ENCODE data around the gene ZNF436.

DNA sequence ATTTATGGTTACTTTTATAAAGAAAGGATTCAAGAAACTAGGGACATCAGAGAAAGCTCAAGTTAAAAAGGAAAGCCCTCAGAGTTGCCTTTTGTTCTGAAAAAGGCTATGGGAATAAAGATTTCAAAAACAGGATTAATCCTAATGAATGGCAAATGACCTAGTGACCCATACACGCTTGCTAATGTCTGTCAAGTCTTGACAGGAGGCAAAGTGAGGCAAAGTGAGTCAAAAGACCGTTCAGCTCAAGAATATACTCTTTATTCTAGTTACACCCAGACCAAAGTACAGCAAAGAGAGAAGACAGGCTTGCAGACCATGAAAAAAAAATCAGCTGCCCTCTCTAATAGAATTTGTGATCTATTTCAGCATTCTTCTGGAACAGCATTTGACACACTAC, 3.5 kb downstream of the ZNF436 start:
- TF ChIP-seq CREB5 (CRISPR knock-in tag; IDR thresholded peaks at IDR 0.05; ENCODE audit: low read depth) = no peak
- no peak for TF ChIP-seq RARB (CRISPR knock-in tag; IDR thresholded peaks at IDR 0.05)
- no peak for TF ChIP-seq TCF4 (CRISPR knock-in tag; IDR thresholded peaks at IDR 0.05; ENCODE audit: borderline replicate concordance)
- TF ChIP-seq ZC3H10 (CRISPR knock-in tag; IDR thresholded peaks at IDR 0.05) = no peak
- TF ChIP-seq ZFP3 (CRISPR knock-in tag; IDR thresholded peaks at IDR 0.05) = no peak
- TF ChIP-seq, protein P1, sequence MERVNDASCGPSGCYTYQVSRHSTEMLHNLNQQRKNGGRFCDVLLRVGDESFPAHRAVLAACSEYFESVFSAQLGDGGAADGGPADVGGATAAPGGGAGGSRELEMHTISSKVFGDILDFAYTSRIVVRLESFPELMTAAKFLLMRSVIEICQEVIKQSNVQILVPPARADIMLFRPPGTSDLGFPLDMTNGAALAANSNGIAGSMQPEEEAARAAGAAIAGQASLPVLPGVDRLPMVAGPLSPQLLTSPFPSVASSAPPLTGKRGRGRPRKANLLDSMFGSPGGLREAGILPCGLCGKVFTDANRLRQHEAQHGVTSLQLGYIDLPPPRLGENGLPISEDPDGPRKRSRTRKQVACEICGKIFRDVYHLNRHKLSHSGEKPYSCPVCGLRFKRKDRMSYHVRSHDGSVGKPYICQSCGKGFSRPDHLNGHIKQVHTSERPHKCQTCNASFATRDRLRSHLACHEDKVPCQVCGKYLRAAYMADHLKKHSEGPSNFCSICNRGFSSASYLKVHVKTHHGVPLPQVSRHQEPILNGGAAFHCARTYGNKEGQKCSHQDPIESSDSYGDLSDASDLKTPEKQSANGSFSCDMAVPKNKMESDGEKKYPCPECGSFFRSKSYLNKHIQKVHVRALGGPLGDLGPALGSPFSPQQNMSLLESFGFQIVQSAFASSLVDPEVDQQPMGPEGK (CRISPR knock-in tag; IDR thresholded peaks at IDR 0.05; ENCODE audit: borderline replicate concordance) = no peak
- TF ChIP-seq SNAI2 (CRISPR knock-in tag; IDR thresholded peaks at IDR 0.05) = no peak
- TF ChIP-seq, protein P2, sequence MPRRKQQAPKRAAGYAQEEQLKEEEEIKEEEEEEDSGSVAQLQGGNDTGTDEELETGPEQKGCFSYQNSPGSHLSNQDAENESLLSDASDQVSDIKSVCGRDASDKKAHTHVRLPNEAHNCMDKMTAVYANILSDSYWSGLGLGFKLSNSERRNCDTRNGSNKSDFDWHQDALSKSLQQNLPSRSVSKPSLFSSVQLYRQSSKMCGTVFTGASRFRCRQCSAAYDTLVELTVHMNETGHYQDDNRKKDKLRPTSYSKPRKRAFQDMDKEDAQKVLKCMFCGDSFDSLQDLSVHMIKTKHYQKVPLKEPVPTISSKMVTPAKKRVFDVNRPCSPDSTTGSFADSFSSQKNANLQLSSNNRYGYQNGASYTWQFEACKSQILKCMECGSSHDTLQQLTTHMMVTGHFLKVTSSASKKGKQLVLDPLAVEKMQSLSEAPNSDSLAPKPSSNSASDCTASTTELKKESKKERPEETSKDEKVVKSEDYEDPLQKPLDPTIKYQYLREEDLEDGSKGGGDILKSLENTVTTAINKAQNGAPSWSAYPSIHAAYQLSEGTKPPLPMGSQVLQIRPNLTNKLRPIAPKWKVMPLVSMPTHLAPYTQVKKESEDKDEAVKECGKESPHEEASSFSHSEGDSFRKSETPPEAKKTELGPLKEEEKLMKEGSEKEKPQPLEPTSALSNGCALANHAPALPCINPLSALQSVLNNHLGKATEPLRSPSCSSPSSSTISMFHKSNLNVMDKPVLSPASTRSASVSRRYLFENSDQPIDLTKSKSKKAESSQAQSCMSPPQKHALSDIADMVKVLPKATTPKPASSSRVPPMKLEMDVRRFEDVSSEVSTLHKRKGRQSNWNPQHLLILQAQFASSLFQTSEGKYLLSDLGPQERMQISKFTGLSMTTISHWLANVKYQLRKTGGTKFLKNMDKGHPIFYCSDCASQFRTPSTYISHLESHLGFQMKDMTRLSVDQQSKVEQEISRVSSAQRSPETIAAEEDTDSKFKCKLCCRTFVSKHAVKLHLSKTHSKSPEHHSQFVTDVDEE (CRISPR knock-in tag; IDR thresholded peaks at IDR 0.05) = no peak
- TF ChIP-seq ZFP30 (CRISPR knock-in tag; IDR thresholded peaks at IDR 0.05) = no peak

All from SK-N-SH treated with all-trans-retinoic acid at 6 μM for 48 hours (cell line).